HG03159 (cell line): ENCODE data around the gene BICRA.
"Not testable (repeated sequence)": the region's sequence is repeated elsewhere in the genome, so short reads cannot be mapped to it uniquely, and the experiment has no call there.

Source experiments
- ATAC-seq: cut with Tn5 transposase; IDR thresholded peaks from one replicate; pipeline ENCODE4 v1.9.1; 2021; ENCODE audit warnings: mild to moderate bottlenecking, moderate library complexity; ENCODE audit not compliant: unreplicated experiment

BICRA gene

DNA sequence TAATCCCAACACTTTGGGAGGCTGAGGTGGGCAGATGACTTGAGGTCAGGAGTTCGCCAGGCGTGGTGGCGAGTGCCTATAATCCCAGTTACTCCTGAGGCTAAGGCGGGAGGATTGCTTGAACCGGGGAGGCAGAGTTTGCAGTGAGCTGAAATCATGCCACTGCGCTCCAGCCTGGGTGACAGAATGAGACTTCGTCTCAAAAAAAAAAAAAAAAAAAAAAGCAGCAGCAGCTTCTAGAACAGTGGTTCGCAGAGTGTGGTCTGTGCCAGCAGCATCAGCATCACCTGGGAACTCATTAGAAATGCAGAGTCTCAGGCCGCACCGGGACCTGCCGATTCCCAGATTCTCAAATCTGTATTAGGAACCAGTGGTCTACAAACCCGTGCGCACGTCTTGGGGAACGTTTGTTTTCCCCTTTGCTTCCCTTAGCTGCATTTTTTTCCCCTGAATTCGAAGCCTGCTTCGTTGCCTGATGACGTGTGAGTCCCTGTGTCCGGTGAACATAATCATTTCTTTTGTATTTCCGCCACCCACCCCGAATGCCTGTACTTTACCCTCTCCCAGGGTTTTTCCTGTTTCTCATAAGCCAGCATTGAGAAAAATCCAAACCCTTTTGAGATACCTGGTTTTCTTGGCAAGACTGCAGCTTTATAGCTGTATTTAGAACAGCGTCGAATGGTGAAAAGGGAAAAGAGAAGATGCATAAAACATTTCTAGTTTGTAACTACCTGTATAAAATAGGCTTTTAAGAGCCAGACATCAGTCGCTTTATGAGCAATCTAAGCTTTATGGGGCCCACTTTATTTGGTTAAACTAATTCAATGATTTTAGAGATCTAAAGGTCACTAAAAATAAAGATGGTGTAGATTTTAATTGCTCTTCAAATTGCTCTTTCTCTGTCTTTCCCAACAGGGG is 49.8 kb downstream of the BICRA start:
- no peak for ATAC-seq

DNA sequence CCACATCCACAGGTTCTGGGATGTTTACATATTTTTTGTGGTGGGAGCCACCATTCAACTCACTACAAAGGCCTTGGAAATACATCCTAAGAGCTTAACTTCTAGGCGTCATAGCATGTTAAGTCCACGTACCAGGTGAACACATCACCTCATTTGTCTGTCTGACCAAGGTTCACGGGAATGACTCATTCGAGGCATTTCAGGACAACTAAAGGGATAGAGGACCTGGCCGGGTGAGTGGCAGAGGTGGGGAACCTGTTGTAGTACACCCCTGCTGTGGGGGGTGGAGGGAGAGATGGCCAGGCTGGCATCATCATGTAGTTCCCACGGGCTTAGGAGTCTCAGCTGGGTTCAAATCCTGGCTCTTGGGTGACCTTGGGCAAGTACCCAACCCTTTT is 51.5 kb downstream of the BICRA start:
- ATAC-seq, result no peak

DNA sequence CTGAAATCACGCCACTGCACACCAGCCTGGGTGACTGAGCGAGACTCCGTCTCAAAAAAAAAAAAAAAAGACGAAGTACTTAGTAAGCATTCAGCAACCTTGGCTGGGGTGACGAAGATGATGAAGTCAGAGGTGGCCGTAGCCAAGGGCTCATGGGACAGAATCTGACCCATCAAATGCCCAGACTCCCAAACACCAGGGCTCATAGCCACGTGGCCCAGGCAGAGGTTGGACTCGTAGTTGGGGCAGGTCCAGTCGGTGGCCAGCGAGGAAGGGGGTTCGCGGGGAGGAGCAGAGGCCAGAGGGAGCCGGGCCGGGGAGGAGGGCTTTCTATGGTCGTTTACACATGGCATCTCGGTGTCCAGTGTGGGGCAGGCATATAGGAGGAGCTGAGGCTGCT is 52.2 kb downstream of the BICRA start:
- no peak for ATAC-seq

DNA sequence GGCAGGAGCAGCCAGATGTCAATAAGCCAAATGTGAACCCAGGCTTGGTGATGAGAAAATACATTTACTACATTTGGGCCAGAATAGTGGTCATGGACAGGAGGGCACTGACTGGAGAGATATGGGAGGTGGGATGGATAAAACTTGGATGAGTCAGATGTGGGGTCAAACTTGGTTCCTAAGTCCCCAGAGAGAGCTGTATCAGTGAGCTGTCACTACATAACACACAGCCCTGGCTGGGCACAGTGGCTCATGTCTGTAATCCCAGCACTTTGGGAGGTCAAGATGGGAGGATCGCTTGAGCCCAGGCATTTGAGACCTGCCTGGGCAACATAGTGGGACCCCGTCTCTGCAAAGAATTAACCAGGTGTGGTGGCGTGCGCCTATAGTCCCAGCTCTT is 52.7 kb downstream of the BICRA start:
- no peak for ATAC-seq

DNA sequence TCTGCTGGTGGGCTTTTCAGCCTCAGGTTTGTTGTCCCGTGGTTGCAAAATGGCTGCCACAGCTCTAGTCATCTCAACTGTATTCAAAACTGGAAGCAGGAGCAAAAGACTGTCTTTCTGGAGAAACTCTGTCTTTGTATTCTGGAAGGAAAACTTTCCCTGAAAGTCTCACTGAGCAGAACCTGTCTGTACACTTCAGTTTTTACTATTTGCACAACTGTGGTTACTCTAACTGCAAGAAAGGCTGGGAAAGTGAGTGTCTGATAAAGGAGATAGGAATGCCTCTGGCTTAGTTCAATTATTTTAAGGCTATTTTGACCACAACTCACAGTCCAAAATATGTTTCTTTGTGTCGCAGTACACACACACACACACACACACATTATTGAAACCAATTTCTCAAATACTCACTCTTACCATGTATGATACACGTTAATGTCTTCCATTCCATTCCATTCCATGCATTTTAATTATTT is 54.5 kb downstream of the BICRA start:
- no peak for ATAC-seq

DNA sequence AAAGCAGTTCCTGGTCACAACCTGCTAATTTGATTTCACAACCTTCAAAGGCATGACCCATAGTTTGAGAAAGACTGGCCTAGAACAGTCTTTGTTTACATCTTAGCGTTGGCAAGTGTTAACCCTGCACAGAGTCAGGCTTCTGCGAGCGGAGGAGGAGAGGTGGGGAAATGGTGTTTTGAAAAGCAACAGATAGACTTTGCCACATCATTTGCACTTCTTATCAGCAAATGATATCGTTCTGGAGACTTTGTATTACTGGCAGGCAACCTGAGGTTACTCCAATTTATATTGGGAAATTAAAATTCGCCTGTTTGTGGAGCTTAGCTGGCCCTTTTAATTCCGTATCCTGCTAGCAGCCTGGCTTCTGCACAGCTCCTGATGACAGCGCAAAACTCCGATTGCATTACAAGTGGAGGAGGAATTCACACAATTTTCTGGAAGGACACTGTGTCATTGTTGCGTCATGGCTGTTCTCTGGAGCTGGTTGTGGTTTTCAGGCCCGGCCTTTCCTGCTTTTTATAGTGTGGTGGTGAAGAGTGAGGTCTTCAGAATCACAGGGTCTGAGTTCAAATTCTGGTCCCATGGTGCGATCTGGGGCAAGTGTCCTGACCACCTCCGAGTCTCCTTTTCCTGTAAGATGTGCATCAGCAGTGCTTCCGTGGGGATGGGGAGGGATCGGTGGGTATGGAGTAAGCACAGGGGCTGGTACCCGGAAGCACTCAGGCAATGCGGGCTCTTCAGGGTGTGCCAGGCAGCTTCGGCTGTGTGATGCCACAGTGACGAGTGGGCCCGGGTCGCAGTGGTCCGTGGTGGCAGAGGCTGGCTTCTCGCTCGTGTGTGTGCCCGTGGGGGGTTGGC is 55.2 kb downstream of the BICRA start:
- no peak for ATAC-seq

DNA sequence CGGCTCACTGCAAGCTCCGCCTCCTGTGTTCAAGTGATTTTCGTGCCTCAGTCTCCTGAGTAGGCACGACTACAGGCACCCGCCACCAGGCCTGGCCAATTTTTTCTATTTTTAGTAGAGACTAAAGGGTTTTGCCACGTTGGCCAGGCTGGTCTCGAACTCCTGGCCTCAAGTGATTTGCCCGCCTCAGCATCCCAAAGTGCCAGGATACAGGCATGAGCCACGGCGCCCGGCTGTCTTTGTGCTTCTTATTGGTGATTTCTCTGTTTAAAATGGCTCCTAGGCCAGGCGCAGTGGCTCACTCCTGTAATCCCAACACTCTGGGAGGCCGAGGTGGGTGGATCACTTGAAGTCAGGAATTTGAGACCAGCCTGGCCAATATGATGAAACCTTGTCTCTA is 59.6 kb downstream of the BICRA start:
- not testable (repeated sequence) for ATAC-seq

DNA sequence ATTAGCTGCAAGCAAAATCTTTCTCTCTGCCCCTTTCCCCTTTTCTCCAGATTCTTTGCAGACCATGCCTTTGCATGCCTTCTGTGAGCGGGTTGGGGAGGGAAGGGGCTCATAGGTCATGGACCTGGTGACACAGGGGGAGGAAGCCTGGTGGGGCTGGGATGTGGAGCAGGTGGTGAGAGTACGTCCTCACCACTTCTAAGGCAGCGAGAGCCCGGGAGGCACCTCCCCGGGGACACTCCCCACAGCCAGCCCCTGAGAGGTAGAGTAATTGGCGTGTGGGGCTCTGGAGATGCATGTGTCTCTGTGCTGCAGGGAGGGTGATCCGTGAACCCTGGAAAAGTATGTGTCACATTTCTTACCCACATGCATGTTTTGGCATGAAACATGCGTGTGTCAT is 61.8 kb downstream of the BICRA start:
- no peak for ATAC-seq

DNA sequence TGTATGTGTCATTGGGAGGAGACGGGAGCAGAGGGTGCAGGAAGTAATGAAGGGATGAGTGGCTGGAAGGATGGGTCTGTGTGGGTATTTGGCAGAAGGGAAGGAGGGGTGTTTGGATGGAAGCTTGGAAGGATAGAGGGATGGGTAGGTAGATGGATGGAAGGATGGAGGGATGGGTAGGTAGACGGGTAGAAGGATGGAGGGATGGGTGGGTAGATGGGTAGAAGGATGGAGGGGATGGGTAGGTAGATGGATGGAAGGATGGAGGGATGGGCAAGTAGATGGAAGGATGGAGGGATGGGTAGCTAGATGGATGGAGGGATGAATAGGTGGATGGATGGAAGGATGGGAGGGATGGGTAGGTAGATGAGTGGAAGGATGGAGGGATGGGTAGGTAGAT is 62.6 kb downstream of the BICRA start:
- ATAC-seq, result no peak

DNA sequence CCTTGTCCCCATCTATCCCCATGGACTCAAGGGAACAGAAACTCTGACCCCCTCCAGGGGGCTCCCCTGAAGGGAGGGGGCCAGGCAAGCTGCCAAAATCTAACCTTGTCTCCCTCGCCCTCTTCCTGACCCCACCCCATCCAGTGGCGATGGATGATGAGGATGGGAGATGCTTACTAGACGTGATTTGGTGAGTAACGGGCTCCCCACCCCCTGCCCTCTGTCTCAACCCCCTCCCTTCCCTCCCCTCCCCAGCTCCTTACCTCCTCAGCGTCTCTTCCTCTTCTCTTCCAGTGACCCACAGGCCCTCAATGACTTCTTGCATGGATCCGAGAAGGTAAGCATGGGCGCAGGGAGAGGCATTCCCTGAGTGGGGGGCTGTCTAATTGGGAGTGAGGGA is 64.5 kb downstream of the BICRA start:
- ATAC-seq, result no peak

DNA sequence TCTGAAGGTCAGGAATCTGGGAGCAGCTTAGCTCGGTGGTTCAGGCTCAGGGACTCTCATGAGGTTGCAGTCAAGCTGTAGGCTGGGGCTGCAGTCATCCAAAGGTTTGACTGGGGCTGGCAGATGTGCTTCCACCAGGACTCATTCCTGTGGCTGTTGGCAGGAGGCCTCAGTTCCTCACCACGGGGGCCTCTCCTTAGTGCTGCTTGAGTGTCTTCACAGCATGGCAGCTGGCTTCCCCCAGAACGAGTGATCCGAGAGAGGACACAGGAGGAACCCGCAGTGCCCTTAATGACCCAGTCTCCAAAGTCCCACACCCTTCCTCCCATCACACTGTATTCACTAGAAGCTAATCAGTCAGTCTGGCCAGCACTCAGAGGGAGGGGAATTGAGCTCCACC is 65.6 kb downstream of the BICRA start:
- ATAC-seq, result no peak

DNA sequence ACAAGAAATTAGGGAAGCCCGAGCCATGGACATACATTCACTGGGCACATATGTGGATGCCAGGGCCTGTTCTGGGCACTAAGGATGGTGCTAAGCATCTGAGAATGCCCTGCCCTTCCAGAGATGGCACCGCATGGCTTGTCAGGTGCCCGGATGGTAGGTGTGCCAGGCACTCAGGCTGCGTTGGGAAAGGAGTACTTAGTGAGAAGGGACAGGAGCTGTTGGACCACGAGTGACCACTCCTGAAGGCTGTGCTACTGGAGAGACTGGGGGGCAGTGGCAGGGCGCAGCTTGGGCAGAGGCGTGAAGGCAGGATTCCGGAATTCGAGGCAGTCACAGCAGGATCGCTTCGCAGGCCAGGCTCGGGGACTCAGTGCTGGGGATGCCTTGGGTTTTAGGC is 66.3 kb downstream of the BICRA start:
- ATAC-seq, result no peak

DNA sequence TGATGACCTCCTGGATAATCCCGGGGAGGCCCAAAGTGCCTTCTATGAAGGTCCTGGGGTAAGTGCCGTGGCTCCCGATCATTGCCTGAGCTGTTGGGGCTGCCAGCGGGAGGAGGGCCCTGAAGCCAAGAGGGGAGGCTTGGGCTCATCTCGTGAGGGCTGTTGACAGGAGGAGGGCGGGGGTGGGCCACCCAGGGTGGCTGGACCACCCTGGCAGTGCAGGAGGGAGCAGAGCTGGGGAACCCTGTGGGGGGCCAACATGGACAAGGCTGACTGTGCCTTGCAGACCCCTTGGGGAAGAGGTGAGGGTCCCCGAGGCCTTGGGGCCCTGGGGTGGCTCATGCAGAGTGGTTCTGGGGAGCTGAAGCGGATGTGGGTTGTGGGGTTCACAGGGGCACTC is 66.9 kb downstream of the BICRA start:
- ATAC-seq, result no peak

DNA sequence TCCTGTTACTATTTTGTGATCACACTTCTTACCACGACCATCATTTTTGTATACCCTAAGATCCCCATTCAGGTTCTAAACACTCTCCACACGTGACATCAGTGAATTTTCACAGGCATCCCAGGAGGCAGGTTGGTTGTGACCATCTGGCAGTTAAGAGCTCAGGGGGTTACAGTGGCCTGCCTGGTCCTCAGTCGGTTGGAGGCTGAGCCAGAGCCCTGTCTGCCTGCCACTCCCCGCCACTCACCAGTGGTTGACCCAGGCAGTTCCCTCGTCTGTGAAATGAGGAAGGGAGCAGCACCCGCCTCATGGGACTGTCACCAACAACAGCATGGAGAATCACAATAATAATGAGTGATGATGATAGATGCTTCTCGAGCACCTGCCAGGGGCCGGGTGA is 67.9 kb downstream of the BICRA start:
- ATAC-seq, result no peak

DNA sequence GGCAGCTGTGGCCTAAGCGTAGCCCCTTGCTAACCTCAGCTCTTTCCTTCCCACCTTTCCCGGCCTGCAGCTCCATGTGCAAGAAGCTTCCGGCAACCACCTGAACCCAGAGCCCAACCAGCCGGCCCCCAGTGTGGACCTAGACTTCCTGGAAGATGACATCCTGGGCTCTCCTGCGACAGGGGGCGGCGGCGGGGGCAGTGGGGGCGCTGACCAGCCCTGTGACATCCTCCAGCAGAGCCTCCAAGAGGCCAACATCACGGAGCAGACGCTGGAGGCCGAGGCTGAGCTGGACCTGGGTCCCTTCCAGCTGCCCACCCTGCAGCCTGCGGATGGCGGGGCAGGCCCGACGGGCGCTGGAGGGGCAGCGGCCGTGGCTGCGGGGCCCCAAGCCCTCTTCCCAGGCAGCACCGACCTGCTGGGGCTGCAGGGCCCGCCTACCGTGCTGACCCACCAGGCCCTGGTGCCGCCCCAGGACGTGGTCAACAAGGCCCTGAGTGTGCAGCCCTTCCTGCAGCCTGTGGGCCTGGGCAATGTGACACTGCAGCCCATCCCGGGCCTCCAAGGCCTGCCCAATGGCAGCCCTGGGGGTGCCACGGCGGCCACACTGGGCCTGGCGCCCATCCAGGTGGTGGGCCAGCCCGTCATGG is 70.4 kb downstream of the BICRA start:
- no peak for ATAC-seq

DNA sequence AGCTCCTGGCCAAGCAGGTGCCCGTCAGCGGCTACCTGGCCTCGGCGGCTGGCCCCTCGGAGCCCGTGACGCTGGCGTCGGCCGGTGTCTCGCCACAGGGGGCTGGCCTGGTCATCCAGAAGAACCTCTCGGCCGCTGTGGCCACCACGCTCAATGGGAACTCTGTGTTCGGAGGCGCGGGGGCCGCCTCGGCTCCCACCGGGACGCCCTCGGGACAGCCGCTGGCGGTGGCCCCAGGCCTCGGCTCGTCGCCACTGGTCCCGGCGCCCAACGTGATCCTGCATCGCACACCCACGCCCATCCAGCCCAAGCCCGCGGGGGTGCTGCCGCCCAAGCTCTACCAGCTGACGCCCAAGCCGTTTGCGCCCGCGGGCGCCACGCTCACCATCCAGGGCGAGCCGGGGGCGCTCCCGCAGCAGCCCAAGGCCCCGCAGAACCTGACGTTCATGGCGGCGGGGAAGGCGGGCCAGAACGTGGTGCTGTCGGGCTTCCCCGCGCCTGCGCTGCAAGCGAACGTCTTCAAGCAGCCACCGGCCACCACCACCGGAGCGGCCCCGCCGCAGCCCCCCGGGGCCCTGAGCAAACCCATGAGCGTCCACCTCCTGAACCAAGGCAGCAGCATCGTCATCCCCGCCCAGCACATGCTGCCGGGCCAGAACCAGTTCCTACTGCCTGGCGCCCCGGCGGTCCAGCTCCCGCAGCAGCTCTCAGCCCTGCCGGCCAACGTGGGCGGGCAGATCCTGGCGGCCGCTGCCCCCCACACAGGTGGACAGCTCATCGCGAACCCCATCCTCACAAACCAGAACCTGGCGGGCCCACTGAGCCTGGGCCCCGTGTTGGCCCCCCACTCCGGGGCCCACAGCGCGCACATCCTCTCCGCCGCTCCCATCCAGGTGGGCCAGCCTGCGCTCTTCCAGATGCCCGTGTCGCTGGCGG is 71.3 kb downstream of the BICRA start:
- no peak for ATAC-seq

DNA sequence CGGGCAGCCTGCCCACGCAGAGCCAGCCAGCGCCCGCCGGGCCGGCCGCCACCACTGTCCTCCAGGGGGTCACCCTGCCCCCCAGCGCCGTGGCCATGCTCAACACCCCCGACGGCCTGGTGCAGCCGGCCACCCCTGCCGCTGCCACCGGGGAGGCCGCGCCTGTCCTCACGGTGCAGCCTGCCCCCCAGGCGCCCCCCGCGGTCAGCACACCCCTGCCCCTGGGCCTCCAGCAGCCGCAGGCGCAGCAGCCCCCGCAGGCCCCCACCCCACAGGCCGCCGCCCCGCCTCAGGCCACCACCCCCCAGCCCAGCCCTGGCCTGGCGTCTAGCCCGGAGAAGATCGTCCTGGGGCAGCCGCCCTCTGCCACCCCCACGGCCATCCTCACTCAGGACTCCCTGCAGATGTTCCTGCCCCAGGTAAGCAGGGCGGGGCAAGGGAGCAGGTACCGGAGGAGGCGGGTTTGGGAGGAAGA is 72.0 kb downstream of the BICRA start:
- ATAC-seq, result no peak

DNA sequence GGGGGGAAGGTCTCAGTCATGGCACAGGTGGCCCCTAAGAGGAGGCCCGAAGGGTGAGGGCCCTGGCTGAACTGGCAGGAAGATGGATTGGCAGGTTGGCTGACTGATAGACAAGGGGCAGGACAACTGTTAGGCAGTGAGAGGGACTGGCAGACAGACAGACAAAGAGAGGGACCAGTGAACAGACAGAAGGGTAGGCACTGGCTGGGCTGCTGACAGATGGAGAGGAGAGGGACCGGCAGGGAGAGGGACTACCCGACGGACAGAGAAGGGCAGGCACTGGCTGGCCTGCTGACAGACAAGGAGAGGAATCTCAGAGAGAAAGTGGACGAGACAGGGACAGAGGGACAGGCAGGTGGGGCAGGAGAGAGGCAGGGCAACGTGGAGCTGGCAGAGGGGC is 72.5 kb downstream of the BICRA start:
- ATAC-seq, result no peak

DNA sequence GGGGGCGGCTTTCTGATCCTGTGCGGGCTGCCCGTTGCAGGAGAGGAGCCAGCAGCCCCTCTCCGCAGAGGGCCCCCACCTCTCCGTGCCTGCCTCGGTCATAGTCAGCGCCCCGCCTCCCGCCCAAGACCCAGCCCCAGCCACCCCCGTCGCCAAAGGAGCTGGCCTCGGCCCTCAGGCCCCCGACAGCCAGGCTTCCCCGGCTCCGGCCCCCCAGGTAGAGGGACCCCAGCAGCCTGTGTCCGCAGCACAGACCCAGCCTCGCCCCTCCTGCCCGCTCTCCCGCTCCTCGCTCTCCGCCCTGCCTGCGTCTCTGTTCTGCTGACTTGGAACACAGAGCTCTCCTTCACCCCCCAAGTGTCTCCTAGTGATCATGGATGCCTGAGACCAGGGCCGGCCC is 73.0 kb downstream of the BICRA start:
- ATAC-seq, result no peak

DNA sequence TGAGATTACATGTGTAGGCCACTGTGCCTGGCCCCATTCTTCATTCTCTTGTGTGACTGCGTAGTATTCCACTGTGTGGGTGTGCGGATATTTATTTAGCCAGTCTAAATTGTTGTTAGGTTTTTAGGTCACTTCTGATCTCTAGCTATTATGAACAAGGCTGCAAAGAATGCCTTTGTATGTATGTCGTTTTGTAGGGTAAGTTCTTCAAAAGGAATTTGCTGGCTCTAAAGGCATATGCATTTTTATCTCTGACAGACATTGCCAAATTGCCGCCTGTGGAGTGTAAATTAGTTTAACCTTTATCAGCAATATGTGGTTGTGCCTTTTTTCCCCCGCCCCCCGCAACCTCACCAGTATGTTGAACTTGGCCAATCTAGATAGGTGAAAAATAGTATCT is 74.0 kb downstream of the BICRA start:
- no peak for ATAC-seq
